GM10266 (cell line): ENCODE results near the gene GP1BB.
"Not testable (repeated sequence)": the region's sequence is repeated elsewhere in the genome, so short reads cannot be mapped to it uniquely, and the experiment has no call there.

Experiments
- DNase-seq: peaks from one replicate; pipeline ENCODE4 v3.0.0; 2012; ENCODE audit errors: extremely low spot score
- CTCF ChIP-seq: IDR thresholded peaks from 2 replicates; pipeline ENCODE4 v1.5.1; 2012; ENCODE audit warnings: mild to moderate bottlenecking, low read depth; ENCODE audit not compliant: control insufficient read depth, insufficient read depth; ENCODE audit errors: missing control alignments

The GP1BB gene

GRCh38 chr22:19723232-19723982 lies at the start of gene GP1BB:
Gene GP1BB (plus strand): TSS chr22:19723539. CDS start chr22:19723570, 31 bp downstream.
- peak; percentile 73 for DNase-seq
- peak; percentile 25 for TF ChIP-seq CTCF

- no peak for DNase-seq
- TF ChIP-seq CTCF, result no peak
Observed at GRCh38 chr22:19673660-19674059, 49.7 kb upstream of the GP1BB start.

DNA sequence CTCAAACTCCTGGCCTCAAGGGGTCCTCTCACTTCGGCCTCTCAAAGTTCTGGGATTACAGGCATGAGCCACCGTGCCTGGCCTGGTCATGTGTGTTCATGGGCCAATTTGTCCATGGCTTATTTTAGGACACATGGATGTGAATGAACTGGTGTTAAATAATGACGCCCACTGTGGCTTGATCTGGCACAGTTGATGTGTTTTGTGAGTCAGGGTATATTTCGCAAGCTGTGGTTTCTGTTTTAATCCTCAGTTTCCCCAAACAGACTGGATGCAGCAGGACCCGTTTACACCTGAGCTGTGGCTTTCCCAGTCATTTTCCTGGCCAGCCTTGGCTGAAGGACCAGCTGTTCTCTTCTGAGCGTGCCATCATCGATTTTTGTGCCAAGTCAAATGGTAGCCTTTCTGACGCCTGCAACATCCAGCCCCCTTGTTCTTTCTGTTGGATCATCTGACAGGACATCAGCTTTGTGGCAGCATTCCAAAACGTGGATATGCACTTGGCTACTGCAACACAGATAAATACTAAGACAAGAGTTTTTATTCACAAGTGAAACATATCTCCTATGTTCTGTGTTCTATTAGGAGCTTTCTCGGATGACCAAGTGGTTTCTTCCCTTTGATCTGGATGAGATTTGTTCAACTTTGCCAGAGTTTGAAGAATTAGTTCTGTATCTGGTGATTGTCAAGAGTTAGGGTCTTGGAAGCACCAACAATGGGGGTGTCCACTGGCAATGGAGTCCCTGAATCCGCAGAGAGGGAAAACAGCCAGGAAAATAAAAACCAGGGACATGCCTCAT lies 49.0 kb upstream of the GP1BB start:
- no peak for TF ChIP-seq CTCF
- DNase-seq, result no peak

- no peak for TF ChIP-seq CTCF
- no peak for DNase-seq
Observed at GRCh38 chr22:19674929-19675253, 48.4 kb upstream of the GP1BB start.

DNA sequence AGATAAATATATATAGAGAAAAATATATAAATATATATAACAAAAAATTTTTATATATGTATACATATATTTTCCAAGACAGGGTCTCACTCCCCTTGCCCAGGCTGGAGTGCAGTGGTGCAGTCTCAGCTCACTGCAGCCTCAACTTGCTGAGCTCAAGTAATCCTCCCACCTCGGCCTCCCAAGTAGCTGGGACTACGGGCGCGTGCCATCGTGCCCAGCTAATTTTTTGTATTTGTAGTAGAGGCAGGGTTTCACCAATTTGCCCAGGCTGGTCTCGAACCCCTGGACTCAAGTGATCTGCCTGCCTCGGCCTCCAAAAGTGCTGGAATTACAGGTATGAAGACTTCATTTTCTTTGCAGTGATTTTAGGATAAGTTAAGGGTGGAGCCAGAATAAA lies 47.9 kb upstream of the GP1BB start:
- DNase-seq, result no peak

GRCh38 chr22:19676437-19676836 lies 46.9 kb upstream of the GP1BB start:
- DNase-seq, result not testable (repeated sequence)

More for the DNA sequence above, 47.9 kb upstream of the GP1BB start:
- TF ChIP-seq CTCF, result no peak

DNA sequence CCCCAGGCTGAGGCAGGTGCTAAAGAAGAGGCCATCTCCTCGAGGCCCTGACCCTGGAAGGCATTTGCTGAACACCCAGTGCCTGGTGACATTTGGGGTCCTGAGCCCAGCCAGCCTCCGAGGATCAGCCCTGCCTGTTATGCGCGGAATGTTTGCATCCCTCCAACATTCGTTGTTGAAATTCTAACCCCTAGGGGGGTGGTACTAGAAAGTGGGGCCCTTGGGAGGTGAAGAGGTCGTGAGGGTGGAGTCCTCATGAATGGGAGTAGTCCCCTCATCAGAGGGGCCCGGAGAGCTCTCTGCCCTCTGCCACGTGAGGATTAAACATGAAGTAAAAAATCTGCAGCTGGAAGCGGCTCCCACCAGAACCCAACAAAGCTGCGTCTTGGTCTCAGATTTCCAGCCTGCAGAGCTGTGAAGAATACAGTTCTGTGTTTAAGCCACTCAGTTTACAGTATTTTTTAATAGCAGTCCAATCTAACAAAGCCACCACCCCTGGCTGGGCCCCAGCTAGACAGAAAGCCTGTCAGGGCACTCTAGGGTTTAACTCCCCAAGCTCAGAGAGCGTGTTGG lies 44.3 kb upstream of the GP1BB start:
- no peak for TF ChIP-seq CTCF
- no peak for DNase-seq
